ENCODE results near the gene SLC35A1.

SLC35A1 gene

DNA sequence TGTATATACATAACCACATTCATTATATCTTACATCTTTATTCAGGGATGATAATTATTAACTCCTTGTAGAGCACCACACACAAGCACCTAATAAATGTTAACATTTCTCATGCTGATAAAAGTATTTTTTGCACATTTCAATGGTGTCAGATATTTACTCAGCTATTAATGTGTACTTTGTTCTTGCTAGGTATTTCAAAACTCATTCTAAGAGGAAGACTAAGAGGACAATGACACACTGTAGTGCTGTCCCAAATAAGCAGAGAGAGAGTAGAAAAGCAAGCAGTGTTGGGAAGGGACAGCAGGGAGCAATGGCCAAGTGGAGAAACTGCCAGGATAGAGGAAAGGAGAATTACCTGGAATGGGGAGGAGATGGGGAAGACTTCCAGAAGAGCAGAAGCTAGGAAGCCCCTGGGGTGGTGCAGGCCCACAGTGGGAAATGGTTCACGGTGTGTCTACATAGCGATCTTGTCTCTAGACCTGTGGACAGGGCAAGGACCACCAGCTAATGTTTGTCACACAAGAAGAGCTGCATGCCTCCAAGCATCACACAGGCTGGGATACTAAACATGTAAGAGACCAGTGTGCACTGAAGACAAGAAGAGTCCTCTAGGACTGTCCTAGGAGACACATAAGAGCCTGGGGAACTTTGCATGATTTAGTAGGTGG, 61.7 kb downstream of the SLC35A1 start:
- no peak for DNase-seq (ENCODE audit: low read depth)

DNA sequence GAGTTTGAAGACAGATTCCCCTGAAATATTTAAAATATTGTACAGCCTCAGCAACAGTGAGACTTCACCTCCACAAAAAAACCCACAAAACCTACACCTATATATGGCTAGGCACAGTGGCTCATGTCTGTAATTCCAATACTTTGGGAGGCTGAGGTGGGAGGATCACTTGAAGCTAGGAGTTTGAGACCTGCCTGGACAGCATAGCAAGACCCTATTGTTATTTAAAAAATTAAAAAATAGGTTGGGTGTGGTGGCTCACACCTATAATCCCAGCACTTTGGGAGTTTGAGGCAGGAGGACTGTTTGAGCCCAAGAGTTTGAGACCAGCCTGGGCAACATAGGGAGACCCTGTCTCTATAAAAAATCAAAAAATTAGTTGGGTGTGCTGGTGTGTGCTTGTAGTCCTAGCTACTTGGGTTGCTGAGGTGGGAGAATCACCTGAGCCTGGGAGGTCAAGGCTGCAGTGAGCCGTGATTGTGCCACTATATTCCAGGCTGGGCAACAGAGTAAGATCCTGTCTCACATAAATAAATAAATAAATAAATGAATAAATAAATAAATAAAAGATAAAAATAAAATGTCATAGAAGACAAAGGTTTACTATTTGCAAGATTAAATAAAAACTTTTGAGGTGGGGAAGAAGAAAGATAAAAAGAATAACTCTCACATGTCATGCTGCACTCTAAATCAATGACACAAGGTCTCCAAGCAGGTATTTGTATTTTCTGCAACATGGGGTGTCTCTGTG, 65.9 kb downstream of the SLC35A1 start:
- no peak for DNase-seq (ENCODE audit: low read depth)

DNA sequence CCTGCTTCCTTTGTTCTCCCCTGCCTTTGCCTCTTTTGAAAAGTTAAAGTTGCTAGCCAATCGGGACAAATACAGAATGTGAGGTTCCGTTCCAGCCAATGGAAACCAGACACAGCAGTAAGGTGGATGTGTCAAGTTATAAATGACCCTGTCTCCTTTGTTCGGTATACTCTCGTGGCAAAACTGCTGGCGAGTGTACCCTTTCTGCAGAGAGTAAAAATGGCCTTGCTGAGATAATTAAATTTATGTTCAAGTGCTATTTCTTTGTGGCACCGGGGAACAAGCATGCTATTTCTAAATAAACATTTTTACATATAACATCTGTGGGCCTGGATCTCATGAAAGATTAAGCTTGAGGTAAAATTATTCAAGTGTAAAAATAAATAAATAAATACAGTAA, 66.8 kb downstream of the SLC35A1 start:
- no peak for DNase-seq (ENCODE audit: low read depth)

DNA sequence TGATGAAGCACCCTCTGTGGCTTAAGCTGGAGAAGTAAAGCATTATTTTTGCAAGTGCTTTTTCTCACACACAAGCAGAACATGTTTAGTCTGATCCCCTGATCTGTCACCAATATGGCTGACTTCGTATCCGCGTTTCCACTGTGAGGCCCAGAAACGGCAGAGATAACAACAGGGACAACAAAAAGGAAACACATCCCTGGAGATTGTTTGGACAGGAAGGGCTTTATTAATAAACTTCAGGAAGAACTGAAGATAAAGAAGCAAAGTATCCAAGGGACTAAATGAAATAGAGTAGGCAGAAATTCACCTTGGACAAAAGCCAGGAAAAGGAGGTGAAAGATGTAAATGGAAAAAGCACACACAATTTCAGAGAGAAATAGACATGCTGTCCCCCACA, 67.8 kb downstream of the SLC35A1 start:
- DNase-seq (ENCODE audit: low read depth), result no peak

DNA sequence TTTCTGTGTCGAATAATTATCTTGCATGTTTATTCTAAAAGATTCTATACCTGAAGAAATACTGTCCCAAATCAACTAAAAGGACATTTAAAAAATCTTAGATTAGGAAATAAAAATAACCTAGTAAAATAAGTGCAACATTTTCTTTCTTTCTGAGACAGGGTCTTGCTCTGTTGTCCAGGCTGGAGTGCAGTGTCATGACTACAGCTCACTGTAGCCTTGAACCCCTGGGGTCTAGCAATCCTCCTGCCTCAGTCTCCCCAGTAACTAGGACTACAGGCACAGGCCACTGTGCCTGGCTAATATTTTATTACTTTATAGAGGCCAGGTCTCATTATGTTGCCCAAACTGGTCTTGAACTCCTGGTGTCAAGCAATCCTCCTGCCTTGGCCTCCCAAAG, 68.3 kb downstream of the SLC35A1 start:
- no peak for DNase-seq (ENCODE audit: low read depth)

DNA sequence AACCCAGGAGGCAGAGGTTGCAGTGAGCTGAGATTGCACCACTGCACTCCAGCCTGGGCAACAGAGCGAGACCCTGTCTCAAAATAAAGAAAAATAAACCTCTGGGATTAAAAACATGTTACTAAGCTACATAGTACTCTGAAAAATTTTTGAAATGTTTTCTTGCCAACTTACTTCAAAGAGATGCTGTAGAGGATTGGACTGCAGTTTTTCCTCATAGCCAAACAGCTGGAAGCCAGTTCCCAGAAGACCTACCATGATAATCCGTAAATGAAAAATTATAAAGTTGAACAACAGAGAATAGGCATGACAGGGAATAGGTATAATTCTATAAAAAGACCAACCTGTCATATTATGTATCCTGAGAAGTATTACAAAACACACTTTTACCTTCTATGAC, 69.0 kb downstream of the SLC35A1 start:
- no peak for DNase-seq (ENCODE audit: low read depth)

DNA sequence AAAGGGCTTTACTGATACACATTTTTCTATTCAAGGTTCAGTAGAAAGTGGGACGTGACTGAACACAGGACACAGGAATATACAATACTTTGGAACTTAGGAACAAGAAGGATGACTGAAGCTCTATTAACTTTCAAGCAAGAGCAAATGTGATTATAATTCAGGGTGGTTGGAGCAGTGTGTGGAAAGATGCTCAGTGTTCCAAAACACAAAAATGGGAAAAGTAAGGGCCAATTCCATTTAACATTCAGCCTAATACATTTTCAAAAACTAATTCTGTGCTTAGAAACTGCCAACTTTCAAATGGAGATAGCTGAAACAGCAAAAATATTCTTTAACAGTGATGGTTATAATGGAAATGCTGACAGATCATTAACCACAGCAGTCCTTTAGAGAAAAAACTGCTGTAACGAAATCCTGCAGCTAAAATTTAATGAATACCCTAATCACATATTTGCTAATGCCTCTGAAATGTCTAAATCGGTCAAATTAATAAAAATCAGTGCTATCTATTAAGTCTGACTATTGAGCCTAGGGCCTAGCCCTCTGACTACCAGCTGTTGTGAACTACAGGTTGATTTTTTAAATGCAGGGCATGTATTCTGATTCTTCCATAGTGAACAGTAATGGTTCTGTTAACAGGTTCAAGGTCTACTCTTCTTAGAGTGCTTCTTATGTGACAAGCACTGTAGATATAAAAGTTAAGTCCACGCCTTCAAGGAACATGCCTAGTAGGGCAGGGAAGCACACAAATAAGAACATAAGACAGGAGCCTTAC, 71.1 kb downstream of the SLC35A1 start:
- DNase-seq (ENCODE audit: low read depth), result no peak

DNA sequence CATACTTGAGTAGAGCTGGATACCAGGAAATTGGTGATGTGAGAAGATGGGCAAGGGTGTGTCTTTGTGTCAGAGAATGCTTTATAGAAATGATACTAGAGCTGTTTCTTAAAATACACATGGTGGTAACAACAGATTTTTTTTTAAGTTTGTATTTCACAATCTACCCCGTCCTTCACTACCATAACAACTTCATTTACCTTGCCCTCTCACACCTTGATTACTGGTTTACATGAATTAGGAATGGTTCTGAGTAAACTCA, 71.6 kb downstream of the SLC35A1 start:
- DNase-seq (ENCODE audit: low read depth), result no peak

DNA sequence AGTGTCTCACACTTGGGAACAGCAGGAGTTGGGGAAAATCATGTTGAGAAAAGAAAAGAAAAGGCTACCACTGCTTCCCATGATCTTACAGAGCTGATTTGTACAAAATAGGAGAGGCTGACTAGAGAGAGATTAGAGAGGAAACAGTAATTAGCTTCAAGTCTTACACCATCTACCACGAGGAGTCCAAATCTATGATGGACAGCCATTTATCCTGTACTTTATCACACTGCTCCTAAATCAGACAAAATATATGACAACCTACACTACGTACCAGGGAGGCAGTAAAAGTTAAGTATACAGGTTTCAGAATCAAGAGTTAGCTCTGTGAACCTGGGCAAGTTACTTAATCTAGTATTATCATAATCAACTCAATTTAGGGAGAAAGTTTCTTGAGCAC, 79.0 kb downstream of the SLC35A1 start:
- no peak for DNase-seq (ENCODE audit: low read depth)

DNA sequence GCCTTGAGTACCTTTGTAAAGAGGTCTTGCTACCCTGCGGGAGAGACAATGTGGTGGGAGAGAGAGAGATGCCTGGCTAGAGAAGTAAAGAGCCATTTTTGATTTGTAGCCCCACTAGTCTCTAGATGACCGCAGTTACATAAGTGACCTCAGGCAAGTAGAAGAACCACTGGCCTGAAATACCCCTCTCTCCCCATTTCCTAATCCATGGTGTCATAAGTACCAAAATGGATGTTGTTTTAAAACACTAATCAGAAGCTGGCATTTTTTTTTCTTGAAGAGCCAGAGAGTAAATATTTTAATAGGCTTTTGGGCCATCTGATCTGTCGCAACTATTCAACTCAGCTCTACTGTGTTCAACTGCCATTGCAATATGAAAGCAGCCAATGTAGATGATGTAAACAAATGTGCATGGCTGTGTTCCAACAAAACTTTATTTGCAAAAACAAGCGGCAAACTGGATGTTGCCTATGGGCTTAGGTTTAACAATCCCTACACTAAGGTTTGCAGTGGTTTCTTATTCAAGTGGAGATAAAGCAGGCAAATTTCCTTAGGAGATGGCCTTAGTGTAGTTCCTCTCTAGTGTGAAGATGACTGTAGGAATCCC, 80.5 kb downstream of the SLC35A1 start:
- DNase-seq (ENCODE audit: low read depth), result no peak

DNA sequence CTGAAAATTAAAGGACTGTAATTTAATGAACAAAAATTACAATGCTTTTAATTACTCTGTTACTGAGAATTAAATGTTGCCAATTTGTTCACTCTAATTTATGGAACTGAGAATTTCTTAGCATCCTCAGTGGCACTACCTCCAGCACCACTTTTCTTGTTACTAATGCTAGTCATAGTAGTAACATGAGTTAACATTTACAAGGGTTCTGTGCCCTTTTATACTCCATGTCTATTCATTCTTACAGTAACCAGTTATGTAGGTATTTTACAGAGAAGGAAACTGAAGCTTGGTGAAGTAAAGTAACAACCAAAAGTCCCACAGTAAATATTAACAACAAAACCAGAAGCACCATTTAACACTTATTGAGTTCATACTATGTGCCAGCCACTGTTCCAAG, 82.7 kb downstream of the SLC35A1 start:
- no peak for DNase-seq (ENCODE audit: low read depth)

DNA sequence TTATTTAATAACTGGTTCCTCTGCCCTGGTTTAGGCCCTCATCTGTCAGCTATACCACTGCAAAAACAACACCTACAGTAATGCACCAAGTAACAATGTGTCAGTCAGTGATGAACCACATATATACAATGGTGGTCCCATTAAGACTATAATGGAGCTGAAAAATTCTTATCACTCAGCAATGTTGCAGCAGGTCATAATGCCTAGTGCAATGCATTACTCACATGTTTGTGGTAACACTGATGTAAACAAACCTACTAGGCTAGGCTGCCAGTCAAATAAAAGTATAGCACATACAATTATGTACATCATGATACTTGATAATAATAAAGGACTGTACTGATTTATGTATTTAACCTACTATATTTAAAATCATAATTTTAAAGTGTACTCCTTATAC, 85.7 kb downstream of the SLC35A1 start:
- DNase-seq (ENCODE audit: low read depth), result no peak

DNA sequence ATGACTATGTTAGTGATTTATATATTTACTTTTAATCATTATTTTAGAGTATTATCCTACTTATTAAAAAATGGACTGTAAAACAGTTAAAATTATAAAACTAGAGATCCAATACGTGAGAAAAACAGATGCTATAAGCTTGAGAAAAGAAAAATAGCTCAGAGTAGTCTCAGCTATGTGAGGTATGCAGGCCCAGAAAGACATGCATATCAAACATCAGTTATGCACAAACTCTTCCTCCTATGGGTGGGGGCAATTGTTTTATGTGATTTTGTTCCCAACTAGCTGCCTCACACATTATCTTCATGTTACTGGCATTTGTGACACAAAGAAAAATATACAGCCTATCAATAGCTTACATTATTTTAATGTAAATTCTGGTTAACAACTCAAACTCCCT, 88.2 kb downstream of the SLC35A1 start:
- DNase-seq (ENCODE audit: low read depth), result no peak

Measured in activated T-cell treated with anti-CD3 and anti-CD28 coated beads for 1 hour (primary cell).